Liver (tissue), 9 donors: ENCODE data around the gene SMYD3. TPM values are rescaled to one million over a fixed set of nuclear protein-coding genes. Genes with fewer than 3 reads are reported as not detected.

Experiments used
- DNase-seq: peaks from one replicate; pipeline ENCODE4 v3.0.0-alpha.2; 2017; ENCODE audit warnings: low spot score
- H3K27ac ChIP-seq, 2 donors: one replicate each; pipeline ENCODE4 v1.7.0; 2013; ENCODE audit warnings: inconsistent platforms in 2 of 2, low read length in 2 of 2, control low read depth in 1 of 2, low read depth in 1 of 2, mild to moderate bottlenecking in 1 of 2
- H3K27me3 ChIP-seq, 4 donors: one replicate each; pipeline versions ENCODE4 v1.6.1 to v1.7.0; 2013; ENCODE audit warnings: low read length in 3 of 4, inconsistent platforms in 1 of 4, mild to moderate bottlenecking in 1 of 4, moderate library complexity in 1 of 4; ENCODE audit not compliant: control insufficient read depth in 4 of 4, insufficient read depth in 4 of 4
- H3K36me3 ChIP-seq, 4 donors: one replicate each; pipeline versions ENCODE4 v1.6.1 to v1.7.0; 2013; ENCODE audit warnings: low read length in 3 of 4, mild to moderate bottlenecking in 3 of 4, low read depth in 1 of 4, moderate library complexity in 1 of 4; ENCODE audit not compliant: control insufficient read depth in 4 of 4, insufficient read depth in 3 of 4
- H3K4me1 ChIP-seq, 4 donors: one replicate each; pipeline versions ENCODE4 v1.6.1 to v1.7.0; 2013; ENCODE audit warnings: low read length in 3 of 4, mild to moderate bottlenecking in 3 of 4, moderate library complexity in 1 of 4; ENCODE audit not compliant: control insufficient read depth in 4 of 4, insufficient read depth in 4 of 4
- H3K4me3 ChIP-seq, 3 donors: one replicate each; pipeline versions ENCODE4 v1.6.1 to v1.7.0; 2013; ENCODE audit warnings: low read length in 3 of 3, control low read depth in 1 of 3, low read depth in 1 of 3, mild to moderate bottlenecking in 1 of 3
- H3K9ac ChIP-seq, 2 donors: one replicate each; pipeline ENCODE4 v1.7.0; 2013; ENCODE audit warnings: low read length in 2 of 2, mild to moderate bottlenecking in 2 of 2, moderate library complexity in 2 of 2, control low read depth in 1 of 2, low read depth in 1 of 2
- H3K9me3 ChIP-seq, 4 donors: one replicate each; pipeline versions ENCODE4 v1.6.1 to v1.7.0; 2013; ENCODE audit warnings: low read length in 3 of 4; ENCODE audit not compliant: control insufficient read depth in 4 of 4
- EGR1 ChIP-seq, 2 donors: IDR thresholded peaks; 2 replicates each; pipeline ENCODE4 v1.6.1; 2016 to 2018; ENCODE audit warnings: antibody characterized with exemption in 2 of 2, low read depth in 2 of 2
- FOXA1 ChIP-seq: IDR thresholded peaks from 2 replicates; pipeline ENCODE4 v1.6.1; 2016; ENCODE audit warnings: antibody characterized with exemption
- FOXA2 ChIP-seq: IDR thresholded peaks from 2 replicates; pipeline ENCODE4 v1.6.1; 2016; ENCODE audit warnings: antibody characterized with exemption
- HNF4A ChIP-seq, 2 donors: conservative IDR thresholded peaks; 2 replicates each; pipeline ENCODE4 v1.6.1; 2016; ENCODE audit warnings: antibody characterized with exemption in 2 of 2, mild to moderate bottlenecking in 2 of 2
- HNF4G ChIP-seq: IDR thresholded peaks from 2 replicates; pipeline ENCODE4 v1.6.1; 2016; ENCODE audit warnings: antibody characterized with exemption
- JUND ChIP-seq, 2 donors: IDR thresholded peaks; 2 replicates each; pipeline ENCODE4 v1.6.1; 2016; ENCODE audit warnings: antibody characterized with exemption in 2 of 2
- MAX ChIP-seq: IDR thresholded peaks from 2 replicates; pipeline ENCODE4 v1.6.1; 2016; ENCODE audit warnings: antibody characterized with exemption
- NR2F2 ChIP-seq: IDR thresholded peaks from 2 replicates; pipeline ENCODE4 v1.6.1; 2016; ENCODE audit warnings: antibody characterized with exemption
- RAD21 ChIP-seq, 2 donors: IDR thresholded peaks; 2 replicates each; pipeline ENCODE4 v1.6.1; 2016; ENCODE audit warnings: antibody characterized with exemption in 2 of 2, mild to moderate bottlenecking in 2 of 2
- RXRA ChIP-seq, 2 donors: IDR thresholded peaks; 2 replicates each; pipeline ENCODE4 v1.6.1; 2017 to 2018; ENCODE audit warnings: antibody characterized with exemption in 2 of 2, mild to moderate bottlenecking in 1 of 2
- SP1 ChIP-seq: IDR thresholded peaks from 2 replicates; pipeline ENCODE4 v1.6.1; 2018; ENCODE audit warnings: antibody characterized with exemption, mild to moderate bottlenecking
- TAF1 ChIP-seq: conservative IDR thresholded peaks from 2 replicates; pipeline ENCODE4 v1.6.1; 2016; ENCODE audit warnings: antibody characterized with exemption, mild to moderate bottlenecking
- WGBS: extraction: QIAGEN DNeasy Blood & Tissue Kit; methylation state at CpG from one replicate; pipeline ENCODE4 v1.1.7; 2013; 5-methylcytosine and 5-hydroxymethylcytosine counted together
- polyA plus RNA-seq, 2 donors: library from polyadenylated mRNA; stranded (reverse) in 1 of 2; unstranded in 1 of 2; fragments of 200-250 nt in 1 of 2; fragments of >200 nt in 1 of 2; fragmentation: Nextera tagmentation in 1 of 2; extraction: Ambion mirVana in 1 of 2; gene quantifications; one replicate each; pipeline versions ENCODE4 v1.2.1 to v1.2.3, GENCODE V29; 2013 to 2015
- total RNA-seq, 2 donors: library from RNA; depleted of rRNA; stranded (reverse); fragments of >200 nt; gene quantifications; one replicate each; pipeline ENCODE4 v1.2.3, GENCODE V29; 2014
- TF ChIP-seq, protein P1 (sequence below): IDR thresholded peaks from 2 replicates; pipeline ENCODE4 v1.6.1; 2016; ENCODE audit warnings: antibody characterized with exemption
- TF ChIP-seq, protein P2 (sequence below): IDR thresholded peaks from 2 replicates; pipeline ENCODE4 v1.6.1; 2016; ENCODE audit warnings: antibody characterized with exemption, mild to moderate bottlenecking
- TF ChIP-seq, protein P3 (sequence below): IDR thresholded peaks from 2 replicates; pipeline ENCODE4 v1.6.1; 2016; ENCODE audit warnings: antibody characterized with exemption
- TF ChIP-seq, protein P4 (sequence below): fragments of 150-350 bp; IDR thresholded peaks from 2 replicates; pipeline ENCODE4 v1.5.1; 2017; ENCODE audit warnings: improper control_type of control experiment, low read depth, low read length; ENCODE audit not compliant: missing input control
- donor health status: healthy.
- donor health status: healthy.
- donor health status: healthy.
- donor health status: healthy.
- donor health status: healthy.

SMYD3 gene
- total and polyA plus RNA-seq, 4 donors: 3.1 to 9.1 (median 8.0) TPM

GRCh38 chr1:245810181-245810769 lies 696.8 kb downstream of the SMYD3 start:
- WGBS: 82% methylated on average over 6 of the region's 6 CpGs
- TF ChIP-seq SP1: no peak
- no peak for TF ChIP-seq EGR1 (IDR thresholded peaks at IDR 0.05; ENCODE audit: low read depth in 2 of 2)
- no peak for TF ChIP-seq MAX
- no peak for TF ChIP-seq JUND (IDR thresholded peaks at IDR 0.05)
- TF ChIP-seq, protein P1, sequence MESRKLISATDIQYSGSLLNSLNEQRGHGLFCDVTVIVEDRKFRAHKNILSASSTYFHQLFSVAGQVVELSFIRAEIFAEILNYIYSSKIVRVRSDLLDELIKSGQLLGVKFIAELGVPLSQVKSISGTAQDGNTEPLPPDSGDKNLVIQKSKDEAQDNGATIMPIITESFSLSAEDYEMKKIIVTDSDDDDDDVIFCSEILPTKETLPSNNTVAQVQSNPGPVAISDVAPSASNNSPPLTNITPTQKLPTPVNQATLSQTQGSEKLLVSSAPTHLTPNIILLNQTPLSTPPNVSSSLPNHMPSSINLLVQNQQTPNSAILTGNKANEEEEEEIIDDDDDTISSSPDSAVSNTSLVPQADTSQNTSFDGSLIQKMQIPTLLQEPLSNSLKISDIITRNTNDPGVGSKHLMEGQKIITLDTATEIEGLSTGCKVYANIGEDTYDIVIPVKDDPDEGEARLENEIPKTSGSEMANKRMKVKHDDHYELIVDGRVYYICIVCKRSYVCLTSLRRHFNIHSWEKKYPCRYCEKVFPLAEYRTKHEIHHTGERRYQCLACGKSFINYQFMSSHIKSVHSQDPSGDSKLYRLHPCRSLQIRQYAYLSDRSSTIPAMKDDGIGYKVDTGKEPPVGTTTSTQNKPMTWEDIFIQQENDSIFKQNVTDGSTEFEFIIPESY: no peak
- TF ChIP-seq RXRA (IDR thresholded peaks at IDR 0.05): no peak
- TF ChIP-seq FOXA2: no peak
- no peak for TF ChIP-seq NR2F2
- TF ChIP-seq, protein P2, sequence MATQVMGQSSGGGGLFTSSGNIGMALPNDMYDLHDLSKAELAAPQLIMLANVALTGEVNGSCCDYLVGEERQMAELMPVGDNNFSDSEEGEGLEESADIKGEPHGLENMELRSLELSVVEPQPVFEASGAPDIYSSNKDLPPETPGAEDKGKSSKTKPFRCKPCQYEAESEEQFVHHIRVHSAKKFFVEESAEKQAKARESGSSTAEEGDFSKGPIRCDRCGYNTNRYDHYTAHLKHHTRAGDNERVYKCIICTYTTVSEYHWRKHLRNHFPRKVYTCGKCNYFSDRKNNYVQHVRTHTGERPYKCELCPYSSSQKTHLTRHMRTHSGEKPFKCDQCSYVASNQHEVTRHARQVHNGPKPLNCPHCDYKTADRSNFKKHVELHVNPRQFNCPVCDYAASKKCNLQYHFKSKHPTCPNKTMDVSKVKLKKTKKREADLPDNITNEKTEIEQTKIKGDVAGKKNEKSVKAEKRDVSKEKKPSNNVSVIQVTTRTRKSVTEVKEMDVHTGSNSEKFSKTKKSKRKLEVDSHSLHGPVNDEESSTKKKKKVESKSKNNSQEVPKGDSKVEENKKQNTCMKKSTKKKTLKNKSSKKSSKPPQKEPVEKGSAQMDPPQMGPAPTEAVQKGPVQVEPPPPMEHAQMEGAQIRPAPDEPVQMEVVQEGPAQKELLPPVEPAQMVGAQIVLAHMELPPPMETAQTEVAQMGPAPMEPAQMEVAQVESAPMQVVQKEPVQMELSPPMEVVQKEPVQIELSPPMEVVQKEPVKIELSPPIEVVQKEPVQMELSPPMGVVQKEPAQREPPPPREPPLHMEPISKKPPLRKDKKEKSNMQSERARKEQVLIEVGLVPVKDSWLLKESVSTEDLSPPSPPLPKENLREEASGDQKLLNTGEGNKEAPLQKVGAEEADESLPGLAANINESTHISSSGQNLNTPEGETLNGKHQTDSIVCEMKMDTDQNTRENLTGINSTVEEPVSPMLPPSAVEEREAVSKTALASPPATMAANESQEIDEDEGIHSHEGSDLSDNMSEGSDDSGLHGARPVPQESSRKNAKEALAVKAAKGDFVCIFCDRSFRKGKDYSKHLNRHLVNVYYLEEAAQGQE: no peak
- TF ChIP-seq, protein P3, sequence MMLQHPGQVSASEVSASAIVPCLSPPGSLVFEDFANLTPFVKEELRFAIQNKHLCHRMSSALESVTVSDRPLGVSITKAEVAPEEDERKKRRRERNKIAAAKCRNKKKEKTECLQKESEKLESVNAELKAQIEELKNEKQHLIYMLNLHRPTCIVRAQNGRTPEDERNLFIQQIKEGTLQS: no peak
- no peak for TF ChIP-seq RAD21 (IDR thresholded peaks at IDR 0.05)
- no peak for TF ChIP-seq HNF4A (conservative IDR thresholded peaks at IDR 0.05)
- TF ChIP-seq FOXA1: no peak
- no peak overlapping the region for H3K27ac ChIP-seq
- no peak overlapping the region for H3K9ac ChIP-seq
- H3K9me3 ChIP-seq: no peaks in the 10 kb centered on the region
- H3K4me1 ChIP-seq: peaks cover 0 to 10% (median 3%) of the 10 kb centered on the region in 4 donors
- H3K27me3 ChIP-seq: no peaks in the 10 kb centered on the region
- no peaks in the 10 kb centered on the region for H3K36me3 ChIP-seq
- DNase-seq: no peak
- no peak overlapping the region for H3K4me3 ChIP-seq

GRCh38 chr1:245809361-245809760 lies 697.7 kb downstream of the SMYD3 start:
- no peaks in the 10 kb centered on the region for H3K9me3 ChIP-seq
- peaks cover 0 to 10% (median 3%) of the 10 kb centered on the region in 4 donors for H3K4me1 ChIP-seq
- no peak overlapping the region for H3K9ac ChIP-seq
- 90% methylated on average over 5 of the region's 5 CpGs for WGBS
- no peak overlapping the region for H3K4me3 ChIP-seq
- H3K36me3 ChIP-seq: no peaks in the 10 kb centered on the region
- no peak for DNase-seq
- no peaks in the 10 kb centered on the region for H3K27me3 ChIP-seq
- H3K27ac ChIP-seq: no peak overlapping the region
- TF ChIP-seq, protein P4, sequence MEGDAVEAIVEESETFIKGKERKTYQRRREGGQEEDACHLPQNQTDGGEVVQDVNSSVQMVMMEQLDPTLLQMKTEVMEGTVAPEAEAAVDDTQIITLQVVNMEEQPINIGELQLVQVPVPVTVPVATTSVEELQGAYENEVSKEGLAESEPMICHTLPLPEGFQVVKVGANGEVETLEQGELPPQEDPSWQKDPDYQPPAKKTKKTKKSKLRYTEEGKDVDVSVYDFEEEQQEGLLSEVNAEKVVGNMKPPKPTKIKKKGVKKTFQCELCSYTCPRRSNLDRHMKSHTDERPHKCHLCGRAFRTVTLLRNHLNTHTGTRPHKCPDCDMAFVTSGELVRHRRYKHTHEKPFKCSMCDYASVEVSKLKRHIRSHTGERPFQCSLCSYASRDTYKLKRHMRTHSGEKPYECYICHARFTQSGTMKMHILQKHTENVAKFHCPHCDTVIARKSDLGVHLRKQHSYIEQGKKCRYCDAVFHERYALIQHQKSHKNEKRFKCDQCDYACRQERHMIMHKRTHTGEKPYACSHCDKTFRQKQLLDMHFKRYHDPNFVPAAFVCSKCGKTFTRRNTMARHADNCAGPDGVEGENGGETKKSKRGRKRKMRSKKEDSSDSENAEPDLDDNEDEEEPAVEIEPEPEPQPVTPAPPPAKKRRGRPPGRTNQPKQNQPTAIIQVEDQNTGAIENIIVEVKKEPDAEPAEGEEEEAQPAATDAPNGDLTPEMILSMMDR: no peak
- TF ChIP-seq SP1: no peak
- no peak for TF ChIP-seq MAX
- no peak for TF ChIP-seq RXRA (IDR thresholded peaks at IDR 0.05)
- TF ChIP-seq EGR1 (IDR thresholded peaks at IDR 0.05; ENCODE audit: low read depth in 2 of 2): no peak
- TF ChIP-seq, protein P2: no peak
- TF ChIP-seq JUND (IDR thresholded peaks at IDR 0.05): no peak
- TF ChIP-seq, protein P1: no peak
- TF ChIP-seq, protein P3: no peak
- TF ChIP-seq FOXA1: no peak
- no peak for TF ChIP-seq HNF4G
- no peak for TF ChIP-seq RAD21 (IDR thresholded peaks at IDR 0.05)
- TF ChIP-seq NR2F2: no peak
- TF ChIP-seq HNF4A (conservative IDR thresholded peaks at IDR 0.05): no peak
- TF ChIP-seq TAF1: no peak
